Inflammatory macrophage (primary cell): ENCODE results near the gene SERPINH1.

Experiments used
- DNase-seq, 2 donors: peaks; one replicate each; pipeline ENCODE4 v3.0.0-alpha.2; 2020 to 2022

Gene SERPINH1

GRCh38 chr11:75532200-75533048 is 29.6 kb upstream of the SERPINH1 start:
- DNase-seq, result peak; percentile 72 to 73

- no peak for DNase-seq
These were observed 28.2 kb upstream of the SERPINH1 start for GRCh38 chr11:75533896-75534258.

- DNase-seq, result no peak
These were observed 27.6 kb upstream of the SERPINH1 start for GRCh38 chr11:75534259-75535069.

- DNase-seq, result no peak
These were observed 27.0 kb upstream of the SERPINH1 start for GRCh38 chr11:75535071-75535470.

- DNase-seq, result peak; percentile 54 to 68
These were observed 25.0 kb upstream of the SERPINH1 start for GRCh38 chr11:75536786-75537641.

GRCh38 chr11:75537740-75538139 is 24.3 kb upstream of the SERPINH1 start:
- DNase-seq, result no peak

- DNase-seq, result no peak
These were observed 23.7 kb upstream of the SERPINH1 start for GRCh38 chr11:75538150-75538942.

GRCh38 chr11:75539459-75540334 is 22.4 kb upstream of the SERPINH1 start:
- DNase-seq, result no peak

GRCh38 chr11:75541193-75542087 is 20.6 kb upstream of the SERPINH1 start:
- DNase-seq, result no peak

- no peak for DNase-seq
These were observed 20.0 kb upstream of the SERPINH1 start for GRCh38 chr11:75542088-75542438.

- DNase-seq, result no peak
These were observed 18.2 kb upstream of the SERPINH1 start for GRCh38 chr11:75543806-75544205.

- no peak for DNase-seq
These were observed 14.9 kb upstream of the SERPINH1 start for GRCh38 chr11:75547177-75547576.

GRCh38 chr11:75547617-75548058 is 14.4 kb upstream of the SERPINH1 start:
- peak; percentile 45 to 62 for DNase-seq

GRCh38 chr11:75548595-75549272 is 13.3 kb upstream of the SERPINH1 start:
- DNase-seq, result no peak

- DNase-seq, result no peak
These were observed 12.6 kb upstream of the SERPINH1 start for GRCh38 chr11:75549370-75549958.

- no peak for DNase-seq
These were observed 8.9 kb upstream of the SERPINH1 start for GRCh38 chr11:75553182-75553581.

GRCh38 chr11:75553889-75554257 is 8.2 kb upstream of the SERPINH1 start:
- no peak for DNase-seq

- no peak for DNase-seq
These were observed 7.6 kb upstream of the SERPINH1 start for GRCh38 chr11:75554258-75555022.
